Caco-2 (cell line): Measurements from ENCODE around the gene FSHR. TPM values are rescaled to one million over a fixed set of nuclear protein-coding genes. Genes with fewer than 3 reads are reported as not detected.

Experiments
- BruUV-seq: library from RNA; stranded (reverse); fragments of 400-500 nt; replicated peaks from 2 replicates; lab custom pipeline; 2021; lab: Mats Ljungman, UMichigan
- CTCF ChIA-PET: fragments of 300-600 bp; sonication (Branson Sonifier 250); formaldehyde crosslinking; loops from one replicate; lab custom pipeline; 2022; ENCODE audit warnings: antibody characterized with exemption; lab: Charles Lee
- POLR2A ChIA-PET: fragments of 300-600 bp; sonication (Branson Sonifier 250); formaldehyde crosslinking; loops from one replicate; lab custom pipeline; 2022; ENCODE audit warnings: antibody characterized with exemption; lab: Charles Lee
- DNase-seq, 2 experiments: peaks; one replicate each; pipeline versions ENCODE4 v3.0.0 to v3.0.0-alpha.2; 2020 to 2022
- H3K27me3 ChIP-seq: replicated peaks from 2 replicates; pipeline ENCODE4 v1.6.0; 2011; ENCODE audit warnings: low read length; ENCODE audit not compliant: control insufficient read depth, insufficient read depth
- H3K36me3 ChIP-seq: 2 replicates; pipeline ENCODE4 v1.5.1; 2011; ENCODE audit warnings: low read length; ENCODE audit not compliant: control insufficient read depth, insufficient read depth
- H3K4me1 ChIP-seq: fragments of 250-450 bp; sonication (Bioruptor Pico); 2 replicates; pipeline ENCODE4 v1.5.1; 2020; ENCODE audit warnings: mild to moderate bottlenecking
- H3K4me3 ChIP-seq: 2 replicates; pipeline ENCODE4 v1.5.1; 2011; ENCODE audit warnings: low read depth, mild to moderate bottlenecking, control low read depth, low read length
- H3K9me3 ChIP-seq: fragments of 250-450 bp; sonication (Bioruptor Pico); 2 replicates; pipeline ENCODE4 v1.5.1; 2020; ENCODE audit warnings: mild to moderate bottlenecking, moderate library complexity
- H3K27ac Mint-ChIP-seq: one replicate; pipeline ENCODE4 v1.8.0; 2022; ENCODE audit warnings: mixed read lengths; ENCODE audit not compliant: unreplicated experiment
- H3K27me3 Mint-ChIP-seq: one replicate; pipeline ENCODE4 v1.8.0; 2022; ENCODE audit warnings: mixed read lengths; ENCODE audit not compliant: insufficient read depth, unreplicated experiment
- H3K36me3 Mint-ChIP-seq: one replicate; pipeline ENCODE4 v1.8.0; 2022; ENCODE audit warnings: mild to moderate bottlenecking, mixed read lengths; ENCODE audit not compliant: insufficient read depth, unreplicated experiment
- H3K4me1 Mint-ChIP-seq: one replicate; pipeline ENCODE4 v1.8.0; 2022; ENCODE audit warnings: low read depth, mixed read lengths; ENCODE audit not compliant: unreplicated experiment
- H3K4me3 Mint-ChIP-seq: one replicate; pipeline ENCODE4 v1.8.0; 2022; ENCODE audit warnings: mild to moderate bottlenecking, moderate library complexity, mixed read lengths; ENCODE audit not compliant: unreplicated experiment
- H3K9me3 Mint-ChIP-seq: one replicate; pipeline ENCODE4 v1.8.0; 2022; ENCODE audit warnings: mixed read lengths; ENCODE audit not compliant: unreplicated experiment
- intact Hi-C: fragments of 100-400 bp; cut with micrococcal nuclease; formaldehyde crosslinking; loops from one replicate; pipeline ENCODE4 v1.10.0; 2022; ENCODE audit not compliant: unreplicated experiment
- total RNA-seq: library from RNA; stranded (reverse); gene quantifications from 2 replicates; pipeline ENCODE4 v1.2.3, GENCODE V29; 2022
- TF ChIP-seq, protein P1 (sequence below), 2 experiments: fragments of 200-600 bp in 1 of 2; IDR thresholded peaks; 1 replicate in 1 of 2; 2 replicates in 1 of 2; pipeline versions ENCODE4 v1.5.1 to v1.8.0; 2011 to 2022; ENCODE audit warnings: antibody characterized with exemption in 1 of 2, control low read depth in 1 of 2, inconsistent platforms in 1 of 2, low read depth in 1 of 2, low read length in 1 of 2, mild to moderate bottlenecking in 1 of 2, moderate library complexity in 1 of 2; ENCODE audit not compliant: insufficient read depth in 1 of 2, severe bottlenecking in 1 of 2, unreplicated experiment in 1 of 2

FSHR gene
- total RNA-seq, 1 experiment from 2014 or later, result 0.41 TPM

DNA sequence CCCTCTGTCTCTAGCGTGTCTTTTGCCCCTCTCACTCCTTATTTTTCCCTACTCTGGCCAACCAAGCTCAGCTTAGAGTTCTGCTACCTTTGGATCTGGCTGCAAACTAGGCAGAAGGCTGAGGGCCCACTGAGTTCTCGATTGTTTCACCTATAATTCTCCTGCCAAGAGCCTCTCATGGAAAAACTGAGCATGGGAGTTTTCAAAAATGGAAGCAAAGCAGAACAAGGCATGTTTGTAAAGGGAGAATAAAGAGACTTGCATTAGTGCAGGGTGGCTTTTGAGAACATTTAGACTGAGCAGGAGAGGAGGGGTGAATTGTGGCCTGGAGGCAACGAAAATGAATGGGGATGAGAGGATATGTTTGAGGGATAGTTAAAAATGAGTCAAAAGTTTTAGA lies 45.9 kb downstream of the FSHR start:
- TF ChIP-seq, protein P1, sequence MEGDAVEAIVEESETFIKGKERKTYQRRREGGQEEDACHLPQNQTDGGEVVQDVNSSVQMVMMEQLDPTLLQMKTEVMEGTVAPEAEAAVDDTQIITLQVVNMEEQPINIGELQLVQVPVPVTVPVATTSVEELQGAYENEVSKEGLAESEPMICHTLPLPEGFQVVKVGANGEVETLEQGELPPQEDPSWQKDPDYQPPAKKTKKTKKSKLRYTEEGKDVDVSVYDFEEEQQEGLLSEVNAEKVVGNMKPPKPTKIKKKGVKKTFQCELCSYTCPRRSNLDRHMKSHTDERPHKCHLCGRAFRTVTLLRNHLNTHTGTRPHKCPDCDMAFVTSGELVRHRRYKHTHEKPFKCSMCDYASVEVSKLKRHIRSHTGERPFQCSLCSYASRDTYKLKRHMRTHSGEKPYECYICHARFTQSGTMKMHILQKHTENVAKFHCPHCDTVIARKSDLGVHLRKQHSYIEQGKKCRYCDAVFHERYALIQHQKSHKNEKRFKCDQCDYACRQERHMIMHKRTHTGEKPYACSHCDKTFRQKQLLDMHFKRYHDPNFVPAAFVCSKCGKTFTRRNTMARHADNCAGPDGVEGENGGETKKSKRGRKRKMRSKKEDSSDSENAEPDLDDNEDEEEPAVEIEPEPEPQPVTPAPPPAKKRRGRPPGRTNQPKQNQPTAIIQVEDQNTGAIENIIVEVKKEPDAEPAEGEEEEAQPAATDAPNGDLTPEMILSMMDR (IDR thresholded peaks at IDR 0.05; ENCODE audit: insufficient read depth in 1 of 2, low read depth in 1 of 2, low read length in 1 of 2, severe bottlenecking in 1 of 2, unreplicated experiment in 1 of 2), result no peak
- Mint-ChIP-seq H3K9me3 (no peaks in the 10 kb centered on the region), H3K4me1 (no peaks in the 10 kb centered on the region), H3K27me3 (peaks cover 8% of the 10 kb centered on the region), H3K27ac (no peak overlapping the region), H3K4me3 (no peak overlapping the region), H3K36me3 (no peaks in the 10 kb centered on the region)
- H3K9me3 ChIP-seq, result no peaks in the 10 kb centered on the region
- DNase-seq, result no peak
- no TSS peak for BruUV-seq
- no peaks in the 10 kb centered on the region for H3K4me1 ChIP-seq
- CTCF ChIA-PET, result no interaction called here
- H3K27me3 ChIP-seq, result no peaks in the 10 kb centered on the region
- H3K4me3 ChIP-seq, result no peak overlapping the region
- POLR2A ChIA-PET, result no interaction called here
- no peaks in the 10 kb centered on the region for H3K36me3 ChIP-seq
- intact Hi-C loops, result no loop called here

DNA sequence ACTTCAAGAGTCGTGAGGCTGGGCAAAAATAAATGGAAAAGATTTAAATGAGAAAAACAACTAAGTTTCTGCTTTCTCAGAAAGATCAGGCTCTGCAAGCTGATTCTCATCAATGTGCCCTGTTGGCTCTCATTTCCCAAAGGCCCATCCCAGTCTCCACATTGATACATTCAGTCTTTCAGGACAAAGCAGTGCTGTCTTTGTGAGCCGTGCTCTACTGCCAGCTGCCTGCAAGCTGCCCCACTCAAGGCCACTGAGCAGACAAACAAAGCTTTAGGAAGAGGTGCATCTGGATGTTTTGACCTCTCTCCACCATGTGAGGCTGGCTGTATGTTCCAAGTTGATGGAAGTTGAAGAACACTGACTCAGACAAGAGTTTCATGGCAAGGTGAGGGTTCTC lies 48.8 kb downstream of the FSHR start:
- ChIA-PET POLR2A (no interaction called here), CTCF (no interaction called here)
- intact Hi-C loops, result no loop called here
- Histone ChIP-seq H3K36me3 (no peaks in the 10 kb centered on the region), H3K4me3 (no peak overlapping the region), H3K27me3 (no peaks in the 10 kb centered on the region), H3K9me3 (no peaks in the 10 kb centered on the region), H3K4me1 (no peaks in the 10 kb centered on the region)
- Mint-ChIP-seq H3K27me3 (peaks cover 8% of the 10 kb centered on the region), H3K4me3 (no peak overlapping the region), H3K4me1 (no peaks in the 10 kb centered on the region), H3K9me3 (no peaks in the 10 kb centered on the region), H3K27ac (no peak overlapping the region), H3K36me3 (no peaks in the 10 kb centered on the region)
- no TSS peak for BruUV-seq
- TF ChIP-seq, protein P1 (IDR thresholded peaks at IDR 0.05; ENCODE audit: insufficient read depth in 1 of 2, low read depth in 1 of 2, low read length in 1 of 2, severe bottlenecking in 1 of 2, unreplicated experiment in 1 of 2), result no peak
- no peak for DNase-seq

DNA sequence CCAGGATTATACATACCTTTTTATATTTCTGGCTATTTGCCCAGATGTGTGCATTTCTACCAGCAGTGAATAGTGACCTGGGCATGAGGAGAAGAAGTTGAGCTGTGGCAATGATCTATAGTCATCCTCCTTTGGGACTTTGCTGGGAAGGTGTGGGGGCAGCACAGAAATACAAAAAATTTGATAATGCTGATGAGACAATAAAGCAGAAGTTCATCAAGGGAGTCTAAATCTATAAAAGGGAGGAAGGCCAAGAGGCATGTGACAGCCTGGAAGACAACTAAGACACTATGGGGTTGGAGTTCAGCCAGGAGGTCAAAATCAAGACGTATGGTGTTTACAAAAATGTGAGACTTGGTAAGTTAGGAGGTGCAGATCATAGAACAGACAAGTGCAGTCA lies 52.2 kb downstream of the FSHR start:
- POLR2A ChIA-PET, result no interaction called here
- Mint-ChIP-seq H3K9me3 (no peaks in the 10 kb centered on the region), H3K4me3 (no peak overlapping the region), H3K27me3 (peaks cover 4% of the 10 kb centered on the region), H3K27ac (no peak overlapping the region), H3K36me3 (no peaks in the 10 kb centered on the region), H3K4me1 (no peaks in the 10 kb centered on the region)
- TF ChIP-seq, protein P1 (IDR thresholded peaks at IDR 0.05; ENCODE audit: insufficient read depth in 1 of 2, low read depth in 1 of 2, low read length in 1 of 2, severe bottlenecking in 1 of 2, unreplicated experiment in 1 of 2), result no peak
- BruUV-seq, result no TSS peak
- intact Hi-C loops, result no loop called here
- Histone ChIP-seq H3K27me3 (no peaks in the 10 kb centered on the region), H3K4me1 (no peaks in the 10 kb centered on the region), H3K36me3 (no peaks in the 10 kb centered on the region), H3K9me3 (no peaks in the 10 kb centered on the region), H3K4me3 (no peak overlapping the region)
- no peak for DNase-seq
- CTCF ChIA-PET, result no interaction called here
